HG03280 (cell line): Measurements from ENCODE around the gene MT1H.
"Not testable (repeated sequence)": the region's sequence is repeated elsewhere in the genome, so short reads cannot be mapped to it uniquely, and the experiment has no call there.

Source experiments
- ATAC-seq: cut with Tn5 transposase; IDR thresholded peaks from one replicate; pipeline ENCODE4 v1.9.1; 2021; ENCODE audit warnings: mild to moderate bottlenecking, moderate library complexity; ENCODE audit not compliant: unreplicated experiment

Gene MT1H

DNA sequence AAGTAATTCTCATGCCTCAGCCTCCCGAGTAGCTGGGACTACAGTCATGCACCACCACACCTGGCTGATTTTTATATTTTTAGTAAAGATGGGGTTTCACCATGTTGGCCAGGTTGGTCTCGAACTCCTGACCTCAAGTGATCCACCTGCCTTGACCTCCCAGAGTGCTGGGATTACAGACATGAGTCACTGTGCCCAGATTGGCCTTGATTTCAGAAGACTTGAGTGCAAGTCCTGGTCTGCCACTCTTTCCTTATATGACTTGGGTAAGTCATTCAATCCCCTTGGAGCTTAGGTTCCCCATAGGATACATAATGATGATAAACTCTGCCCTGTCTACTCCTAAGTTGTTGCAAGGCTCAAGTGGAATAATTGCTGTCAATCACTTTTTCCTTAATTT lies 47.9 kb downstream of the MT1H start:
- ATAC-seq: not testable (repeated sequence)
